OCI-LY1 (cell line): ENCODE measurements around the gene GATAD2A.

ENCODE experiments used
- H2AFZ ChIP-seq: fragments of 200-600 bp; sonication (generic), shearing (Covaris generic); 2 replicates; pipeline ENCODE4 v1.6.0; 2014; ENCODE audit warnings: antibody characterized with exemption, mild to moderate bottlenecking, low read length
- H3F3A ChIP-seq: fragments of 200-600 bp; sonication (generic), shearing (Covaris generic); 2 replicates; pipeline ENCODE4 v1.6.0; 2014; ENCODE audit warnings: mild to moderate bottlenecking, antibody characterized with exemption, low read length, moderate library complexity; ENCODE audit not compliant: insufficient read depth
- H3K27ac ChIP-seq: fragments of 200-600 bp; sonication (generic); 2 replicates; pipeline ENCODE4 v1.5.1; 2014; ENCODE audit warnings: low read length, mixed run types, mild to moderate bottlenecking, low read depth; ENCODE audit not compliant: poor library complexity, severe bottlenecking
- H3K27me3 ChIP-seq: fragments of 200-600 bp; sonication (generic); 2 replicates; pipeline ENCODE4 v1.6.0; 2014; ENCODE audit warnings: antibody characterized with exemption, mild to moderate bottlenecking, low read length, moderate library complexity; ENCODE audit not compliant: insufficient read depth
- H3K36me3 ChIP-seq: fragments of 200-600 bp; sonication (generic); 2 replicates; pipeline ENCODE4 v1.6.1; 2014; ENCODE audit warnings: mild to moderate bottlenecking, antibody characterized with exemption, low read length, moderate library complexity, mixed read lengths; ENCODE audit not compliant: insufficient read depth
- H3K4me1 ChIP-seq: fragments of 200-600 bp; sonication (generic); 2 replicates; pipeline ENCODE4 v1.5.1; 2014; ENCODE audit warnings: mild to moderate bottlenecking, low read length, moderate library complexity; ENCODE audit not compliant: insufficient read depth, severe bottlenecking
- H3K4me2 ChIP-seq: fragments of 200-600 bp; sonication (generic), shearing (Covaris generic); 2 replicates; pipeline ENCODE4 v1.6.1; 2014; ENCODE audit warnings: low read length
- H3K4me3 ChIP-seq: fragments of 200-600 bp; sonication (generic); 2 replicates; pipeline ENCODE4 v1.5.1; 2014; ENCODE audit warnings: low read length, low read depth, mild to moderate bottlenecking, mixed read lengths; ENCODE audit not compliant: poor library complexity, severe bottlenecking
- H3K79me2 ChIP-seq: fragments of 200-600 bp; shearing (Covaris generic); 2 replicates; pipeline ENCODE4 v1.6.1; 2016; ENCODE audit warnings: mixed run types, low read length, mixed read lengths; ENCODE audit not compliant: insufficient read depth
- H3K9ac ChIP-seq: fragments of 200-600 bp; sonication (generic), shearing (Covaris generic); 2 replicates; pipeline ENCODE4 v1.6.1; 2014; ENCODE audit warnings: mild to moderate bottlenecking, low read length, mixed read lengths
- H3K9me2 ChIP-seq: fragments of 200-600 bp; sonication (generic), shearing (Covaris generic); 2 replicates; pipeline ENCODE4 v1.6.1; 2014; ENCODE audit warnings: low read depth, mild to moderate bottlenecking, low read length, mixed read lengths
- H3K9me3 ChIP-seq: fragments of 200-600 bp; shearing (Covaris generic); 2 replicates; pipeline ENCODE4 v1.6.1; 2014; ENCODE audit warnings: low read length, mixed read lengths
- H4K20me1 ChIP-seq: fragments of 200-600 bp; sonication (generic), shearing (Covaris generic); 2 replicates; pipeline ENCODE4 v1.6.0; 2016; ENCODE audit warnings: mild to moderate bottlenecking, low read length; ENCODE audit not compliant: insufficient read depth
- CTCF ChIP-seq: fragments of 200-600 bp; sonication (generic), shearing (Covaris generic); IDR thresholded peaks from 2 replicates; pipeline ENCODE4 v1.5.1; 2017; ENCODE audit warnings: mild to moderate bottlenecking, antibody characterized with exemption, low read length, moderate library complexity, mixed read lengths
- EZH2 ChIP-seq: fragments of 200-600 bp; sonication (generic), shearing (Covaris generic); IDR thresholded peaks from 2 replicates; pipeline ENCODE4 v1.8.0; 2017; ENCODE audit warnings: borderline replicate concordance, mixed run types, mild to moderate bottlenecking, antibody characterized with exemption, low read length, moderate library complexity, mixed read lengths

GATAD2A gene

GRCh38 chr19:19404879-19405860 lies at the start of gene GATAD2A:
Gene GATAD2A (plus strand): TSS chr19:19405675. CDS start chr19:19465346, 59,671 bp downstream.
- H2AFZ ChIP-seq = no peak within 1 kb of the TSS
- H3K4me2 ChIP-seq = peak within 1 kb of the TSS; percentile 95
- TF ChIP-seq EZH2 = no peak
- TF ChIP-seq CTCF = no peak; the same call in 1 of the 2 replicates
- peak within 1 kb of the TSS; percentile 69 for H3K4me3 ChIP-seq
- H3K36me3 ChIP-seq = no peaks in the 10 kb centered on the region
- H3F3A ChIP-seq = no peaks in the 10 kb centered on the region
- H3K79me2 ChIP-seq = peaks cover 48% of the 10 kb centered on the region
- H3K4me1 ChIP-seq = peaks cover 48% of the 10 kb centered on the region
- no peaks in the 10 kb centered on the region for H3K9me2 ChIP-seq
- H3K9me3 ChIP-seq = no peaks in the 10 kb centered on the region
- H3K27me3 ChIP-seq = no peaks in the 10 kb centered on the region
- no peaks in the 10 kb centered on the region for H4K20me1 ChIP-seq
- peak within 1 kb of the TSS; percentile 69 for H3K27ac ChIP-seq
- peak within 1 kb of the TSS; percentile 82 for H3K9ac ChIP-seq

DNA sequence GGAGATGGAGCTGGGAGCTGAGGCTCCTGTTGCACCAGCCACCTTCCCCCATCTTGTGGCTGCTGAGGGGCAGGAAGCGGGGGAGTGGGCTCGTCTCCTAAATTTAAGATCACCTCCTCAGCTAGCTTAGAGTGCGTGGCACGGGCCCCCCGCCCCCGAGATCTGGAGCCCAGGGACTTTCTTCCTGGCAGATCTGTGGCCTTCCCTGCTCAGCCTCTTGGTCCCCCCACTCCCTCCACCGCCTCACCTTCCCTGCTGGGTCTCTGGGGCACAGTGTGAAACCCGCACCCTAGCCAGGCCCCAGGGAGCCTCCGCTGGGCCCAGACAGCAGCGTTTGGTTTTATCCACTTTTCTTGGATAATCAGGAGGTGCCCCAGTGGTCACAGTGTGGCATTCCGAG lies 49.0 kb upstream of the GATAD2A start:
- H3K36me3 ChIP-seq = peaks cover 60% of the 10 kb centered on the region
- H2AFZ ChIP-seq = no peak overlapping the region
- H3K4me3 ChIP-seq = no peak overlapping the region
- no peaks in the 10 kb centered on the region for H3K79me2 ChIP-seq
- H3K4me1 ChIP-seq = peaks cover 10% of the 10 kb centered on the region
- no peak overlapping the region for H3K4me2 ChIP-seq
- no peak overlapping the region for H3K9ac ChIP-seq
- no peaks in the 10 kb centered on the region for H4K20me1 ChIP-seq
- no peak overlapping the region for H3K27ac ChIP-seq
- H3K9me3 ChIP-seq = no peaks in the 10 kb centered on the region
- H3K9me2 ChIP-seq = no peaks in the 10 kb centered on the region
- no peaks in the 10 kb centered on the region for H3F3A ChIP-seq
- TF ChIP-seq EZH2 = no peak
- no peak for TF ChIP-seq CTCF
- H3K27me3 ChIP-seq = no peaks in the 10 kb centered on the region

GRCh38 chr19:19356901-19357566 lies 48.4 kb upstream of the GATAD2A start:
- H4K20me1 ChIP-seq = no peaks in the 10 kb centered on the region
- no peaks in the 10 kb centered on the region for H3K27me3 ChIP-seq
- no peaks in the 10 kb centered on the region for H3K79me2 ChIP-seq
- no peak overlapping the region for H3K4me3 ChIP-seq
- no peak overlapping the region for H3K9ac ChIP-seq
- no peaks in the 10 kb centered on the region for H3K9me2 ChIP-seq
- peaks cover 57% of the 10 kb centered on the region for H3K36me3 ChIP-seq
- no peaks in the 10 kb centered on the region for H3F3A ChIP-seq
- no peak overlapping the region for H3K4me2 ChIP-seq
- H3K9me3 ChIP-seq = no peaks in the 10 kb centered on the region
- H3K27ac ChIP-seq = no peak overlapping the region
- no peak for TF ChIP-seq EZH2
- TF ChIP-seq CTCF = no peak
- peaks cover 15% of the 10 kb centered on the region for H3K4me1 ChIP-seq
- H2AFZ ChIP-seq = no peak overlapping the region
